Hepatocyte (in vitro differentiated cells): ENCODE results near the gene MUC5B. TPM values are rescaled to one million over a fixed set of nuclear protein-coding genes. Genes with fewer than 3 reads are reported as not detected.

Experiments used
- DNase-seq: peaks from one replicate; pipeline ENCODE4 v3.0.0-alpha.2; 2016; ENCODE audit warnings: low spot score
- H2AFZ ChIP-seq: fragments of 200-600 bp; sonication (generic); 2 replicates; pipeline ENCODE4 v1.6.0; 2016; ENCODE audit warnings: antibody characterized with exemption, mild to moderate bottlenecking
- H3K27ac ChIP-seq: fragments of 200-600 bp; sonication (generic); 2 replicates; pipeline ENCODE4 v1.5.1; 2016; ENCODE audit warnings: mild to moderate bottlenecking
- H3K27me3 ChIP-seq: fragments of 200-600 bp; sonication (generic); 2 replicates; pipeline ENCODE4 v1.6.1; 2016
- H3K36me3 ChIP-seq: fragments of 200-600 bp; sonication (generic); replicated peaks from 2 replicates; pipeline ENCODE4 v1.5.1; 2016; ENCODE audit warnings: low read depth; ENCODE audit not compliant: insufficient read depth
- H3K4me1 ChIP-seq: fragments of 200-600 bp; sonication (generic); 2 replicates; pipeline ENCODE4 v1.5.1; 2016; ENCODE audit warnings: mild to moderate bottlenecking, moderate library complexity; ENCODE audit not compliant: insufficient read depth
- H3K4me2 ChIP-seq: fragments of 200-600 bp; sonication (generic); 2 replicates; pipeline ENCODE4 v1.6.0; 2016
- H3K4me3 ChIP-seq: fragments of 200-600 bp; sonication (generic); 2 replicates; pipeline ENCODE4 v1.5.1; 2016; ENCODE audit warnings: mild to moderate bottlenecking
- H3K79me2 ChIP-seq: fragments of 200-600 bp; sonication (generic); 2 replicates; pipeline ENCODE4 v1.6.0; 2017; ENCODE audit warnings: mild to moderate bottlenecking
- H3K9me2 ChIP-seq: fragments of 200-600 bp; sonication (generic); replicated peaks from 2 replicates; pipeline ENCODE4 v1.6.0; 2017; ENCODE audit warnings: mild to moderate bottlenecking; ENCODE audit not compliant: insufficient read depth
- H3K9me3 ChIP-seq: fragments of 200-600 bp; sonication (generic); 2 replicates; pipeline ENCODE4 v1.5.1; 2016; ENCODE audit warnings: low read depth, mild to moderate bottlenecking
- H4K20me1 ChIP-seq: fragments of 200-600 bp; sonication (generic); 2 replicates; pipeline ENCODE4 v1.6.0; 2016; ENCODE audit warnings: mild to moderate bottlenecking; ENCODE audit not compliant: insufficient read depth, poor library complexity, severe bottlenecking
- EZH2 ChIP-seq: fragments of 200-600 bp; sonication (generic); IDR thresholded peaks from 2 replicates; pipeline ENCODE4 v1.6.1; 2016; ENCODE audit warnings: antibody characterized with exemption, mild to moderate bottlenecking, borderline replicate concordance
- EZH2phosphoT487 ChIP-seq: fragments of 200-600 bp; sonication (generic); IDR thresholded peaks from one replicate; pipeline ENCODE4 v1.6.1; 2018; ENCODE audit warnings: antibody characterized with exemption, mild to moderate bottlenecking, low read depth, moderate library complexity; ENCODE audit not compliant: unreplicated experiment, severe bottlenecking
- WGBS: methylation state at CpG from one replicate; pipeline ENCODE4 v1.1.6; 2016; ENCODE audit warnings: low lambda C conversion rate; ENCODE audit errors: missing lambda C conversion rate; 5-methylcytosine and 5-hydroxymethylcytosine counted together
- polyA plus RNA-seq: library from polyadenylated mRNA; unstranded; fragments of >200 nt; fragmentation: Nextera tagmentation; extraction: Ambion mirVana; gene quantifications from 2 replicates; pipeline ENCODE4 v1.2.1, GENCODE V29; 2016
- total RNA-seq: library from RNA; depleted of rRNA; stranded (reverse); fragments of >200 nt; gene quantifications from 2 replicates; pipeline ENCODE4 v1.2.3, GENCODE V29; 2014
- TF ChIP-seq, protein P1 (sequence below): fragments of 200-600 bp; sonication (generic); IDR thresholded peaks from 2 replicates; pipeline ENCODE4 v1.5.1; 2016; ENCODE audit warnings: antibody characterized with exemption, mild to moderate bottlenecking; ENCODE audit not compliant: poor library complexity

Gene MUC5B
- total and polyA plus RNA-seq, 2 experiments from 2014 or later, result 0.07 to 0.15 TPM

DNA sequence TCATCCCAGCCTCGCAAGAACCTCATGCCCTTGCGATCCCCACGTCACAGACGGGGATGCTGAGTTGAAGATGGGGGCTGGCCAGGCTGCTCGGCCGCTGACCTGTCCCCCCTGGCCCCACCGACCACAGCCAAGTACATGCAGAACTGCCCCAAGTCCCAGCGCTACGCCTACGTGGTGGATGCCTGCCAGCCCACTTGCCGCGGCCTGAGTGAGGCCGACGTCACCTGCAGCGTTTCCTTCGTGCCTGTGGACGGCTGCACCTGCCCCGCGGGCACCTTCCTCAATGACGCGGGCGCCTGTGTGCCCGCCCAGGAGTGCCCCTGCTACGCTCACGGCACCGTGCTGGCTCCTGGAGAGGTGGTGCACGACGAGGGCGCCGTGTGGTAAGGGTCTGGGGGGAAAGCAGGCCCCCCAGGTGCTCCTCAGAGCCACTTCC lies 10.0 kb downstream of the MUC5B start:
- H3K27me3 ChIP-seq, result no peaks in the 10 kb centered on the region
- H3K9me3 ChIP-seq, result no peaks in the 10 kb centered on the region
- no peaks in the 10 kb centered on the region for H3K4me1 ChIP-seq
- DNase-seq, result no peak
- no peak for TF ChIP-seq EZH2phosphoT487
- TF ChIP-seq, protein P1, sequence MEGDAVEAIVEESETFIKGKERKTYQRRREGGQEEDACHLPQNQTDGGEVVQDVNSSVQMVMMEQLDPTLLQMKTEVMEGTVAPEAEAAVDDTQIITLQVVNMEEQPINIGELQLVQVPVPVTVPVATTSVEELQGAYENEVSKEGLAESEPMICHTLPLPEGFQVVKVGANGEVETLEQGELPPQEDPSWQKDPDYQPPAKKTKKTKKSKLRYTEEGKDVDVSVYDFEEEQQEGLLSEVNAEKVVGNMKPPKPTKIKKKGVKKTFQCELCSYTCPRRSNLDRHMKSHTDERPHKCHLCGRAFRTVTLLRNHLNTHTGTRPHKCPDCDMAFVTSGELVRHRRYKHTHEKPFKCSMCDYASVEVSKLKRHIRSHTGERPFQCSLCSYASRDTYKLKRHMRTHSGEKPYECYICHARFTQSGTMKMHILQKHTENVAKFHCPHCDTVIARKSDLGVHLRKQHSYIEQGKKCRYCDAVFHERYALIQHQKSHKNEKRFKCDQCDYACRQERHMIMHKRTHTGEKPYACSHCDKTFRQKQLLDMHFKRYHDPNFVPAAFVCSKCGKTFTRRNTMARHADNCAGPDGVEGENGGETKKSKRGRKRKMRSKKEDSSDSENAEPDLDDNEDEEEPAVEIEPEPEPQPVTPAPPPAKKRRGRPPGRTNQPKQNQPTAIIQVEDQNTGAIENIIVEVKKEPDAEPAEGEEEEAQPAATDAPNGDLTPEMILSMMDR, result no peak
- no peak for TF ChIP-seq EZH2
- H3K79me2 ChIP-seq, result no peaks in the 10 kb centered on the region
- no peaks in the 10 kb centered on the region for H3K9me2 ChIP-seq
- H3K4me2 ChIP-seq, result no peak overlapping the region
- H3K27ac ChIP-seq, result no peak overlapping the region
- H3K36me3 ChIP-seq, result no peaks in the 10 kb centered on the region
- WGBS, result 88% methylated on average over 18 of the region's 30 CpGs
- no peak overlapping the region for H3K4me3 ChIP-seq
- H2AFZ ChIP-seq, result no peak overlapping the region
- H4K20me1 ChIP-seq, result no peaks in the 10 kb centered on the region

DNA sequence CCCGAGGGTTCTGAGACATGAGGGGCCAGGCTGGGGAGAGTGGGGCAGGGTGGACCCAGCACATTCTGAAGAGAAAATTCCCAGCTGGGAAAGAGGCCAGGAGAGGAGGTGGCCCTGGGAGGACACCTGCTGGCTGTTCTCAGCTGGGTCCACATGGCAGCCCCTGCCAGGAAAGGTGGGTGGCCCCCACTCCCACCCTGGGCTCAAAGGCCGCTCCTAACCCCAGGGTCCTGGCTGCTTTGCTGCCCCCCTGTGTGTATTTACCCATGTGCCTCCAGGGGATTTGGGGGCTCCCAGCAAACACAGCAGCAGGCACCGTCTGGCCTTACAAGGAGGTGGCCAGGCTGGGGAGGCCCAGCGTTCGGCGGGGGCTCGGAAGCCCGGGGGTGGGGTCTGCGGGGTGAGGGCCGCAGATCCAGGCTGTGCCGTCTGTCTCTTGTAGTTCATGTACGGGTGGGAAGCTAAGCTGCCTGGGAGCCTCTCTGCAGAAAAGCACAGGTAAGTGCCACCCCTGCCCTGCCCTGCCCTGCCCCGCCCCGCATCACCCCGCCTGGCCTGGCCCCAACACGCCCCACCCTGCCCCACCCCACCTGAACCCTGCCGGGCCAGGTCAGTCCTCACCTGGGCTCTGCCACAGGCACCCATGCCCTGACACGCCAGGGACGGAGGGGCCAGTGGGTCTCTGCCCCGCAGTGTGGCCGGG lies 10.6 kb downstream of the MUC5B start:
- TF ChIP-seq, protein P1, result peak; percentile 26
- TF ChIP-seq EZH2phosphoT487, result no peak
- 84% methylated on average over 6 of the region's 21 CpGs for WGBS
- no peaks in the 10 kb centered on the region for H3K79me2 ChIP-seq
- H3K4me3 ChIP-seq, result no peak overlapping the region
- H3K9me2 ChIP-seq, result no peaks in the 10 kb centered on the region
- no peak overlapping the region for H3K4me2 ChIP-seq
- H4K20me1 ChIP-seq, result no peaks in the 10 kb centered on the region
- H3K27ac ChIP-seq, result no peak overlapping the region
- H2AFZ ChIP-seq, result no peak overlapping the region
- H3K9me3 ChIP-seq, result no peaks in the 10 kb centered on the region
- H3K27me3 ChIP-seq, result no peaks in the 10 kb centered on the region
- no peaks in the 10 kb centered on the region for H3K36me3 ChIP-seq
- no peaks in the 10 kb centered on the region for H3K4me1 ChIP-seq
- DNase-seq, result no peak

DNA sequence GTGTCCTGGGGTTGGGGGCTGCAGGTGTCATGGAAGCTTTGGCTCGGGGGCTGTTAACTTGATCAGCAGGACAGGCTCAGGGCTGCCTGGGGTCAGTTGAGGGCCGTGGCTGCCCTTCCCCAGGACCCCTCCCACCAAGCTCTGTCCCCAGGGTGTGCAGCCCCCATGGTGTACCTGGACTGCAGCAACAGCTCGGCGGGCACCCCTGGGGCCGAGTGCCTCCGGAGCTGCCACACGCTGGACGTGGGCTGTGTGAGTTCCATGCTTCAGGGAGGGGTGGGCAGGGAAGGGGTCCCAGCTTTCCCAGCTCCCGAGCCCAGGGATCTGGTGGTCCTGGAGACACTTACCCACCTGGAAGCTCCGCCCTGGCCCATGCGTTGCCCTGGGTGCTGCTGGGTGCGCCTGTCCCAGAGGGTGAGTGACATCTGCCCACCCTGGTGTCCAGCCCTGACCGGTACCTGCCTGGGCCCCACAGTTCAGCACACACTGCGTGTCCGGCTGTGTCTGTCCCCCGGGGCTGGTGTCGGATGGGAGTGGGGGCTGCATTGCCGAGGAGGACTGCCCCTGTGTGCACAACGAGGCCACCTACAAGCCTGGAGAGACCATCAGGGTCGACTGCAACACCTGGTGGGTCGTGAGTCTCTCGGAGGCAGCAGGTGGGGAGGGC lies 11.3 kb downstream of the MUC5B start:
- H3K27ac ChIP-seq, result no peak overlapping the region
- H2AFZ ChIP-seq, result no peak overlapping the region
- H3K4me1 ChIP-seq, result no peaks in the 10 kb centered on the region
- no peak overlapping the region for H3K4me2 ChIP-seq
- H3K4me3 ChIP-seq, result no peak overlapping the region
- H3K36me3 ChIP-seq, result no peaks in the 10 kb centered on the region
- no peaks in the 10 kb centered on the region for H4K20me1 ChIP-seq
- H3K27me3 ChIP-seq, result no peaks in the 10 kb centered on the region
- no peaks in the 10 kb centered on the region for H3K9me2 ChIP-seq
- no peaks in the 10 kb centered on the region for H3K79me2 ChIP-seq
- no peaks in the 10 kb centered on the region for H3K9me3 ChIP-seq
- no peak for TF ChIP-seq EZH2
- TF ChIP-seq EZH2phosphoT487, result no peak
- TF ChIP-seq, protein P1, result no peak
- no peak for DNase-seq
- WGBS, result 85% methylated on average over 17 of the region's 22 CpGs
